ENCODE results near the gene RNF19B. TPM values are rescaled to one million over a fixed set of nuclear protein-coding genes. Genes with fewer than 3 reads are reported as not detected.

The RNF19B gene
- 11.3 and 13.2 TPM in 2 replicates for total RNA-seq

GRCh38 chr1:32964461-32965250, at the start of gene RNF19B:
Gene RNF19B, minus strand, starts transcription at chr1:32964809. Its CDS starts 124 bp downstream, at chr1:32964685.

GRCh38 chr1:32900956-32901822, 63.4 kb downstream of the RNF19B start, which contains the start of gene TMEM54:
Gene TMEM54, minus strand, starts transcription at chr1:32901389. Its CDS starts 151 bp downstream, at chr1:32901238.

Other genes with a start within 250 kb of the RNF19B start
- gene YARS1, start 147.5 kb downstream of the RNF19B start, total RNA-seq: 139 and 154 TPM in 2 replicates
- 29.9 and 70.5 TPM in 2 replicates for gene S100PBP, start 147.2 kb downstream of the RNF19B start, total RNA-seq
- gene FNDC5, start 93.9 kb downstream of the RNF19B start, total RNA-seq: 0.87 and 3.6 TPM in 2 replicates
- gene HPCA, start 78.3 kb downstream of the RNF19B start, total RNA-seq: not detected in 2 replicates
- 36.7 and 59.0 TPM in 2 replicates for gene TMEM54, start 63.4 kb downstream of the RNF19B start, total RNA-seq
- 87.5 and 167 TPM in 2 replicates for gene AK2, start 72.1 kb upstream of the RNF19B start, total RNA-seq
- 4.2 and 6.0 TPM in 2 replicates for gene AZIN2, start 116.3 kb upstream of the RNF19B start, total RNA-seq
- gene TRIM62, start 217.2 kb upstream of the RNF19B start, total RNA-seq: 2.8 and 3.3 TPM in 2 replicates

All from smooth muscle cell of trachea (primary cell).